Subcutaneous adipose tissue (tissue), 4 donors: Measurements from ENCODE around the gene ARHGAP21. TPM values are rescaled to one million over a fixed set of nuclear protein-coding genes. Genes with fewer than 3 reads are reported as not detected.

Source experiments
- CTCF ChIP-seq: fragments of 450-650 bp; IDR thresholded peaks from one replicate; pipeline ENCODE4 v1.5.1; 2016; ENCODE audit warnings: low read depth, mild to moderate bottlenecking, control low read depth, antibody characterized with exemption, moderate library complexity
- total RNA-seq, 4 donors: library from RNA; depleted of rRNA; stranded (reverse); fragments of >200 nt; gene quantifications; one replicate each; pipeline ENCODE4 v1.1.0, GENCODE V29; 2016

The ARHGAP21 gene
- 100 to 1,000 TPM; 117 to 235 (median 161) TPM for total RNA-seq

- no peak for TF ChIP-seq CTCF
These were observed at the start of gene ARHGAP21 for GRCh38 chr10:24723788-24724380. Gene ARHGAP21 (minus strand): TSS chr10:24723887. CDS start chr10:24721899, 1,988 bp downstream.

- TF ChIP-seq CTCF = no peak
These were observed 48.4 kb upstream of the ARHGAP21 start for GRCh38 chr10:24771943-24772694.

- TF ChIP-seq CTCF = no peak
These were observed 39.4 kb upstream of the ARHGAP21 start for GRCh38 chr10:24762966-24763623.

- no peak for TF ChIP-seq CTCF
These were observed 38.7 kb upstream of the ARHGAP21 start for GRCh38 chr10:24762161-24762924.

GRCh38 chr10:24759672-24760071 lies 36.0 kb upstream of the ARHGAP21 start:
- TF ChIP-seq CTCF = no peak

- no peak for TF ChIP-seq CTCF
These were observed 32.6 kb upstream of the ARHGAP21 start for GRCh38 chr10:24756283-24756682.
